ENCODE measurements around the gene DDRGK1.
"Not testable (repeated sequence)": the region's sequence is repeated elsewhere in the genome, so short reads cannot be mapped to it uniquely, and the experiment has no call there.

The DDRGK1 gene

DNA sequence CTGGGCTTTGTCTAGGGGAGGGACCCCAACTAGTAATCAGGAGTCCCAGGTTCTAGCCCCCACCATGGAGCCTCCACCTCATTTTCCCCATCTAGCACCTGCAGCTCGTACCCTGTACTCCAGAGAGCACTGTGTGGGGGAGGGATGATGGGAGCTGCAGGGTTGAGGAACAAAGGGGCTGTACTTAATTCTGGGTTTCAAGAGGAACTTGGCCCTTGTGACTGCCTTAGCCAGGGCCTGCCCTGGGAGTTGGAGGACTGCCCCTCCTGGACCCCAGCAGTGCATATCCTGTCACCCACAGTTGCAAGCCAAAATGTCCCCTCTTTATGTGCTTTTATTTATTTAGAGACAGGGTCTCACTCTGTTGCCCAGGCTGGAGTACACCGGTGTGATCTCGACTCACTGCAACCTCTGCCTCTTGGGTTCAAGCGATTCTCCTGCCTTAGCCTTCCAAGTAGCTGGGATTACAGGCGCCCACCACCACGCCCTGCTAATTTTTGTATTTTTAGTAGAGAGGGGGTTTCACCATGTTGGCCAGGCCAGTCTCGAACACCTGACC lies 11.0 kb upstream of the DDRGK1 start:
- peaks cover 17% of the 10 kb centered on the region for H3K4me1 Mint-ChIP-seq
- H3K36me3 Mint-ChIP-seq = peaks cover 17% of the 10 kb centered on the region
- not testable (repeated sequence) for DNase-seq, H3K4me3 Mint-ChIP-seq, H3K9me3 Mint-ChIP-seq, H3K27me3 Mint-ChIP-seq, H3K27ac Mint-ChIP-seq
- CTCF ChIA-PET = interaction anchor here (9.0 kb wide), 1 partner anchor 100 kb away, joined by 51 read pairs; no protein-coding TSS in a partner anchor

DNA sequence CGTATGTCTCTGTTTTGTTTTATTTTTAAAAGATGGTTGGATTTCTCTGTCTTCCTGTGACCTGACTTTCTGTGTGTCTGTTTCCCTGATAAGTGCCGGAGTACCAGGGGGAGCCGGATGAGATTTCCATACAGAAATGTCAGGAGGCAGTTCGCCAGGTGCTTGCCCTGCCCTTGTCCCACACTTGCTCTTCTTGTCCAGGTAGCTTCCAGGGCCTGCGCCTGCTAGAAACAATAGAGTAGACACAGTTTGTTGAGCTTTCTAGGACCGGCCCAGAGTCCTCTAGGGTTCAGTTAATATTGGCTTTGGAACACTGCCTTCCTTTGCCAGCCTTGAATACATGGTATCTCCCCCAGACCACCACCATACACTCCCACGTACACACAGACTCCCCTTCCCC lies 8.7 kb upstream of the DDRGK1 start:
- no peak overlapping the region for H3K27ac Mint-ChIP-seq

DNA sequence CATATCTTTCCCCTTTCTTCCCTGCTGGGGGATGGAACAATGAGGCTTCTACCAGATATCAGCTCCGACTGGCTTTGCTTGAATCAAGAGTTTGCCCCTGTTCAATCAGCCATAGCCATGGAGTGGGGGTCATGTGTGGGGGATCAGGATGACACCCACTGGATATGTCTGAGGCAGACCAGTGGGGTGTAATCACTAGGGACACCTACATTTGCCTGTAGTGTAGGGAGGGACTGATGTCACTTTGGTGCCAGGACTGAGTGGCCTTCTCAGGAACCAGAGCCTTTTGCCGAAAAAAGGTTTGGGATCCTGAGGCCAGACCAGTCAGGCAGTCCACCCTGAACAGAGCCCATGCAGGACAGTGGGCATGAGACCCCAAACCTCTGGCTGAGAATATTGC lies 5.9 kb upstream of the DDRGK1 start:
- CTCF ChIA-PET = interaction anchor here (1.8 kb wide), 1 partner anchor 9 kb away, joined by 11 read pairs; no protein-coding TSS in a partner anchor
- no peak for DNase-seq
- Mint-ChIP-seq H3K27me3 (no peaks in the 10 kb centered on the region), H3K4me3 (peak overlapping the region; percentile 100), H3K4me1 (peaks cover 33% of the 10 kb centered on the region), H3K36me3 (peaks cover 19% of the 10 kb centered on the region), H3K27ac (peak overlapping the region; percentile 78), H3K9me3 (no peaks in the 10 kb centered on the region)

More for the DNA sequence above, 8.7 kb upstream of the DDRGK1 start:
- peaks cover 32% of the 10 kb centered on the region for H3K4me1 Mint-ChIP-seq
- DNase-seq = no peak
- H3K27me3 Mint-ChIP-seq = no peaks in the 10 kb centered on the region
- H3K36me3 Mint-ChIP-seq = peaks cover 19% of the 10 kb centered on the region
- CTCF ChIA-PET = interaction anchor here (0.9 kb wide), 1 partner anchor 159 kb away, joined by 3 read pairs; no protein-coding TSS in a partner anchor
- no peaks in the 10 kb centered on the region for H3K9me3 Mint-ChIP-seq
- H3K4me3 Mint-ChIP-seq = no peak overlapping the region

DNA sequence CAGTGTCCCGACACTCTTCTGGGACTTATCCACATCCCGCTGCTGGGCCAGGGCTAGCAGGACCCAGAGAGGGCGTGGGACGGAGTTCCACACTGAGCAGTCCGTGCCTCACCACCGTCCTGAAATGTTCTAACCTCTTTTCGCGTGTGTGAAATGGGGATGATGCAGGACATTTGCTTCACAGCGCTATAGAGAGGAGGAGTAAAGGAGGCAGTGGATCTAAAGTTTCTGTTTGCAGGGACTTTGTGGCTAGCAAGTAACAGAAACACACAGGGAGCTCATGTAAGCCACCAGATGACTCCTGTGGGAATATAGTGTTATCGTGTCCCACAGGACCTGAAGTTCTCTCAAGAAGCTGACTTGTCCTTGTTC lies 5.5 kb upstream of the DDRGK1 start:
- CTCF ChIA-PET = interaction anchor here (1.8 kb wide), 1 partner anchor 9 kb away, joined by 11 read pairs; no protein-coding TSS in a partner anchor
- no peak for DNase-seq
- no peaks in the 10 kb centered on the region for H3K9me3 Mint-ChIP-seq
- peaks cover 18% of the 10 kb centered on the region for H3K36me3 Mint-ChIP-seq
- H3K4me3 Mint-ChIP-seq = peak overlapping the region; percentile 100
- H3K4me1 Mint-ChIP-seq = peaks cover 36% of the 10 kb centered on the region
- peak overlapping the region; percentile 90 for H3K27ac Mint-ChIP-seq
- H3K27me3 Mint-ChIP-seq = no peaks in the 10 kb centered on the region

DNA sequence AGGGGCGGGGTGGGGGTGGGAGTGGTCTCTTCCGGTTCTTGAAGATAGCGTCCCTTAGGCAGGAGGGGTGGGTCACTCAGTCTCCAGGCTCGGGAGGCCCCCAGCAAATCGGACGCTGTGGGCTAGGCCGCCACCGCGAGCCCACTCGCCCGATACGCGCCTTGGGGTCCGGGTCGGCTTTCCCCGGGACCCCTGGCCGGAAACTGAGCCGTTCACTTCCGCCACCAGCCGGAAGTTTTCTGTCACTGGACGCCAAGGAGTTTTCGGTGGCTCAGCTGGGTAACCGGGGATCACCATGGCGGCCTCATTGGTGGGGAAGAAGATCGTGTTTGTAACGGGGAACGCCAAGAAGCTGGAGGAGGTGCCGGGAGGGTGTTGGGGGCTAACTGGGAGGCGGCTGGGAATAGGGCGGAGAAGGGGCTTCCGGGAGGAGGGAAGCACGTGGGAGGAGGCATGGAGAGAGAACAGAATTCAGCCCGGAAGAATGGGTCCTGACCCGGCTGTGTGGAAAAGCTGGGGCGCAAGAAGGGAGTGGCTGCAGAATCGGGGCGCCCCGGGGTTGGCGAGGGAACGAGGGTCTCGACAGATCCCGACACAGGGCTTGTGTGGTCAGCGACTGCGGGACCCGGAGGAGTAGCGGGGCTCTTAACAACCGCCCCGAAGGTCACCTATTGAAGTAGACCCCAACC lies 4.9 kb upstream of the DDRGK1 start, which contains the start of gene ITPA:
ITPA (plus strand) TSS at position 242 of the 689 bp plus-strand sequence; CDS start at position 296, 54 bp downstream.
- CTCF ChIA-PET = interaction anchor here (1.7 to 2.0 kb wide), 3 partner anchors 9 to 156 kb away, joined by 3 to 11 read pairs (median 10); no protein-coding TSS in a partner anchor
- H3K36me3 Mint-ChIP-seq = peaks cover 16% of the 10 kb centered on the region
- peak within 1 kb of the TSS; percentile 90 for H3K27ac Mint-ChIP-seq
- no peaks in the 10 kb centered on the region for H3K27me3 Mint-ChIP-seq
- H3K9me3 Mint-ChIP-seq = no peaks in the 10 kb centered on the region
- DNase-seq = peak; percentile 80
- H3K4me1 Mint-ChIP-seq = peaks cover 39% of the 10 kb centered on the region
- H3K4me3 Mint-ChIP-seq = peak within 1 kb of the TSS; percentile 100

DNA sequence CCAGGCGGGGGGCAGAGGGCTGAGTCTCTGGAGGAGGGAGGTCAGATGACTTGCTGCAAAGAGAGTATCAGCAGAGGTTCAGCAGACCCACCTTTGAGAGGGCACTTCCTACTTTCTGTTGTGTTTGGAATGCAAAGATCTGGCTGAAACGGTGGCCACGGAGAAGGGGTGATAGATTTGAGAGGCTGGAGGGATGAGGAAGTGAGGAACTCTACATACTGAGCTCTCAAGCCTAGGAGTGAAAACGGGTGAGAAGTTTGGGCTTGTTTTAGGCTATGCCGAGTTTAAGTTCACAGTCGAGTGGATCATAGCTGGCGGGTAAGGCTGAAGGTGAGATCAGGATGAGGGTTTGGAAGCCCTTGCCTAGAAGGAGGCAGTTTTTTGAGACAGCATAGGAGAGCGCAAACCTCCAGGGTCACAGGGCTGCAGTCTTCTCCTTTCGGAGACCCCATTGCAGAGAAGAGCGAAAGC lies 4.3 kb upstream of the DDRGK1 start:
- H3K4me3 Mint-ChIP-seq = peak overlapping the region; percentile 100

DNA sequence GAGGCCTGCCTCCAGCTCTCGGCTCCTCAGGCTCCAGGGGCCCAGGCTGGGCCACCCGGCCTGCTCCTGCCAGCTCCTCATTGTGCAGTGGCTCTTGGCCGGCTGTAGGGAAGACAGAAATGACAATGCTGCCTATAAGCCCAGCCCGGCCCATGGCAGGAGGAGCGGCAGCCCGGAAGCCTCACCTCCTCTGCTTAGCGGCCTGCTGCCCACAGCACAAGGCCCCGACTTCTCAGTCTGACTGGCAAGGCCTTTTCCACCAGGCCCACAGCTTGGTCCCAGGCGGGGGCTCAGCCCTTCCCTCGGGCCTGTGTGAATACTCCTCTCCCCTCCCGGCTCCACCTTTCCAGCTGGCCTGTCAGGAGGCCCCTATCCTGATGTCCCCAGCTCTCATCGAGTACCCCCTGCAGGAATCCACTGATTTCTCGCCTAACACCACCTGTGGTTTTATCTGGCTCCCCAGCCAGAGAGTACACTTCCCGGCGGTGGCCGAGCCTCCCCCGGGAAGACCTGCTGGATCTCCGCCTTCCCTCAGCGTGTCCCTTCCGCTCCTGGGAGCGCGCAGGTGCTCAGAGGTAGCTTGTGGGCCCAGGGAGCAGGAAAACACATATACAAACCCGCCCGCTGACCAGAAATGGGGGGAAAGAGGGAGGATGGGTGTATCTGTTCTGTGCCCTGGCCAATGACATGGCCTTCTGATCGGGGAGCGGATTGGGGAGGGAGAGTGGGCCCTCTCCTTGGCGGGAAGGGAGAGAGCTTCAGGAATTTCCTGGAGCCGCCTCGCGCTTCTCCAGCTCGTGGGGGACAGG lies 963 bp downstream of the DDRGK1 start:
- H3K36me3 Mint-ChIP-seq = peaks cover 27% of the 10 kb centered on the region
- no peaks in the 10 kb centered on the region for H3K9me3 Mint-ChIP-seq
- CTCF ChIA-PET = interaction anchor here (0.9 to 1.7 kb wide), 3 partner anchors 46 to 151 kb away, joined by 3 to 5 read pairs (median 5); no protein-coding TSS in a partner anchor
- H3K27ac Mint-ChIP-seq = peak overlapping the region; percentile 97
- H3K4me1 Mint-ChIP-seq = peaks cover 33% of the 10 kb centered on the region
- DNase-seq = peak; percentile 52
- peak overlapping the region; percentile 97 for H3K4me3 Mint-ChIP-seq
- no peaks in the 10 kb centered on the region for H3K27me3 Mint-ChIP-seq

More for the DNA sequence above, 4.3 kb upstream of the DDRGK1 start:
- no peaks in the 10 kb centered on the region for H3K9me3 Mint-ChIP-seq
- peaks cover 16% of the 10 kb centered on the region for H3K36me3 Mint-ChIP-seq
- no peaks in the 10 kb centered on the region for H3K27me3 Mint-ChIP-seq
- CTCF ChIA-PET = interaction anchor here (1.7 to 2.0 kb wide), 2 partner anchors 9 to 155 kb away, joined by 3 to 10 read pairs; no protein-coding TSS in a partner anchor
- DNase-seq = peak; percentile 35
- H3K27ac Mint-ChIP-seq = peak overlapping the region; percentile 90
- peaks cover 43% of the 10 kb centered on the region for H3K4me1 Mint-ChIP-seq

DNA sequence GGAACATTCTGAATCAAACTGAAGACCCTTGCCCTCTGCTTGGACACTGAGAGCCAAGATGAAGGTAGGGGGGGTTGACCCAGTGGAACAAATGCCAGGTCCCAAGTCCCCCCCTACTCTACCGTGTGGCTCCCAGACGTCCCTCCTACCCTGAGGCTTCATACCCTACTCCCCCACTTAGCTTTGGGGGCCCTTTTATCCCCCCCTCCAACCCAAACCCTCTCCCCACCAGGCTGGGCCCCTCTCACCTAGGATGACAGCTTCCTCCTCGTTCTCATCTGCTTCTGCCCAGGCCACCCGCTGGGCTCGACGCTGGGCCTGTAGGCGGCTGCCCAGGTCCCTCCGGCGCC lies 1.5 kb downstream of the DDRGK1 start:
- CTCF ChIA-PET = interaction anchor here (0.6 to 1.7 kb wide), 4 partner anchors 10 to 150 kb away, joined by 3 to 5 read pairs (median 4); no protein-coding TSS in a partner anchor
- Mint-ChIP-seq H3K9me3 (no peaks in the 10 kb centered on the region), H3K27ac (peak overlapping the region; percentile 97), H3K36me3 (peaks cover 27% of the 10 kb centered on the region), H3K4me3 (peak overlapping the region; percentile 97), H3K27me3 (no peaks in the 10 kb centered on the region), H3K4me1 (peaks cover 29% of the 10 kb centered on the region)
- no peak for DNase-seq

DNA sequence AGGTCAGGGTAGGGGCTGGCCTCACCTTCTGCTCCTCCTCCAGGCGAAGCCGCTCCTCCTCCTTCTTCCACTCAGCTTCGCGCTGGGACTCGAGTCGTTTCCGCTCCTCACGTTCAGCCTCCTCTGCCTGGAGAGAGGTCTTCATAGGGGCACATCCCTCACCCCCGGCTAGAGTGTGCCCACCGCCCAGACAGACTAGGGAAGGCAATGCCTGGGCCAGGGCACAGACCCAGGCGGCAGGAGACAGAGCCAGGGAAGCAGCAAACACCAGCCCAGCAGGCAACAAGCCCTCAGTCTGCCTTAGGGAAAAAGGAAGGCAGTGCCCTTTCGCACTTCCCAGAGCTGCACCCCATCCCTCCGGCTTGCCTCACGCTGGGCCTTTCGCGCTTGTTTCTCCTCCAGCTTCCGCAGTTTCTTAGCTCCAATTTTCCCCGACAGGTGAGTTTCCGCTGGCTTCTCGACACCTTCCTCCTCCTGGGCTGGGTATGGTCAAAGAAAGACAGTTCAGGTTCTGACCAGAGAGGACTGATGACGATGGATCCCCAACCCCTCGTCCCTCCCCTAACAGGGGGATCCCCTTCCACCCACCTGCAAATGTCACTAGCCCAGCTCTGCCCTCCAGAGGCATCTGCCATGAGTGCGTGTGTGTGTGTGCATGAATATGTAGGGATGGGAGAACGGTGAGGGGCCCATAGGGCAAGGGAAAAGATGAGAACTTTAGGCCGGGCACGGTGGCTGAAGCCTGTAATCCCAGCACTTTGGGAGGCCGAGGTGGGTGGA lies 4.3 kb downstream of the DDRGK1 start:
- Mint-ChIP-seq H3K4me3 (no peak overlapping the region), H3K4me1 (peaks cover 37% of the 10 kb centered on the region), H3K27ac (peak overlapping the region; percentile 58), H3K36me3 (peaks cover 44% of the 10 kb centered on the region), H3K27me3 (no peaks in the 10 kb centered on the region), H3K9me3 (no peaks in the 10 kb centered on the region)
- DNase-seq = no peak
- CTCF ChIA-PET = interaction anchor here (0.6 to 0.9 kb wide), 2 partner anchors 30 to 148 kb away, joined by 3 to 5 read pairs; no protein-coding TSS in a partner anchor

DNA sequence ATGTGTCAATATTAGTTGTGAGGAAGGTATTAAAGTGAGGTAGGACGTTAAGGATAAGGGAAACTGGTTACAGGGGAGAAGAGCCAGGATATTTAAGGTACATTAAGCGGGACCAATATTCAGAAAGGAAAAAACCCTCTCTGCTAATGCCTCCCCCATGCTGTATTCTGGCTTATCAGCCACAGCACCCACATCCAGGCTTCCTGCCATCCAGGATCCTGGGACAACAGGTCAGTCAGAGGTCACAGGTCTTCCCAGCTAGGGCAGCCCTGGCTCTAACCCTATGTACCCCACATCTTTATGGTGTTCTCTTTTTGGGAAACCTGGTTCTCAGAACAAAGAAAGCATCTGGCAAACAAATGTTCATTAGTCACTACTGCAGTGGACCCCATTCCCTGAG lies 5.3 kb downstream of the DDRGK1 start:
- Mint-ChIP-seq H3K27ac (no peak overlapping the region), H3K9me3 (no peaks in the 10 kb centered on the region)

DNA sequence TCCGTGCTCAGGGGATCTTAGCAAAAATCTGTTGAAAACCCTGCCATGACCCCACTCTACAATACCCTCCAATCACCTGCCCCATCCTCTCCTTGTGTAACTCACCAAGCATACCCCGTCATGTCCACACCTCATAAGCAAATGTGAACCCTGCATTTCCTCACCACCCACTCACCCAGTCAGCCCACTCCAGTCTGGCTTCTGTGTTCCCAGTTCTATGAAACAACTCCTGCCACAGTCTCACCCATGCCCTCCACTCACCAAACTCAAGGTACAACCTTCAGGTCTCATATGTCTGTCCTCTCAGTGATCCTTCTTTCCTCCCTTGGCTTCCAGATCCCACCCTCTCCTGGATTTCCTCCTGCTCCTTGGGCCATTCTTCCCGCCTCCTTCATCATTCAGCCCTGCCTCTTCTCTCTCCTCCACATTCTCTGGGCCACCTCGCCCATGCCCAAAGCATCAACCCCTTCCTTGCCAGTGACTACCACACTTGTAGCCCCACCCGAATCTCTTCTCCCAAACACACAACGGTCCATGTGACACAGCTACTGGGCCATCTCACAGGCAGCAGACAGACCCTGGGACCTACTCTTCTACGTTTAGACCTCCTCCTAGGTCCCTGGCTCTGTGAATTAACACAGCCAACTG lies 8.8 kb downstream of the DDRGK1 start:
- H3K36me3 Mint-ChIP-seq = peaks cover 57% of the 10 kb centered on the region
- H3K27ac Mint-ChIP-seq = peak overlapping the region; percentile 64
- CTCF ChIA-PET = no interaction called here
- H3K4me1 Mint-ChIP-seq = peaks cover 10% of the 10 kb centered on the region
- no peaks in the 10 kb centered on the region for H3K9me3 Mint-ChIP-seq
- DNase-seq = no peak
- H3K4me3 Mint-ChIP-seq = no peak overlapping the region
- no peaks in the 10 kb centered on the region for H3K27me3 Mint-ChIP-seq

More for the DNA sequence above, 5.3 kb downstream of the DDRGK1 start:
- peaks cover 31% of the 10 kb centered on the region for H3K4me1 Mint-ChIP-seq
- CTCF ChIA-PET = interaction anchor here (0.7 kb wide), 1 partner anchor 946 kb away, joined by 4 read pairs; no protein-coding TSS in a partner anchor
- no peaks in the 10 kb centered on the region for H3K27me3 Mint-ChIP-seq
- no peak for DNase-seq
- peaks cover 45% of the 10 kb centered on the region for H3K36me3 Mint-ChIP-seq
- no peak overlapping the region for H3K4me3 Mint-ChIP-seq

DNA sequence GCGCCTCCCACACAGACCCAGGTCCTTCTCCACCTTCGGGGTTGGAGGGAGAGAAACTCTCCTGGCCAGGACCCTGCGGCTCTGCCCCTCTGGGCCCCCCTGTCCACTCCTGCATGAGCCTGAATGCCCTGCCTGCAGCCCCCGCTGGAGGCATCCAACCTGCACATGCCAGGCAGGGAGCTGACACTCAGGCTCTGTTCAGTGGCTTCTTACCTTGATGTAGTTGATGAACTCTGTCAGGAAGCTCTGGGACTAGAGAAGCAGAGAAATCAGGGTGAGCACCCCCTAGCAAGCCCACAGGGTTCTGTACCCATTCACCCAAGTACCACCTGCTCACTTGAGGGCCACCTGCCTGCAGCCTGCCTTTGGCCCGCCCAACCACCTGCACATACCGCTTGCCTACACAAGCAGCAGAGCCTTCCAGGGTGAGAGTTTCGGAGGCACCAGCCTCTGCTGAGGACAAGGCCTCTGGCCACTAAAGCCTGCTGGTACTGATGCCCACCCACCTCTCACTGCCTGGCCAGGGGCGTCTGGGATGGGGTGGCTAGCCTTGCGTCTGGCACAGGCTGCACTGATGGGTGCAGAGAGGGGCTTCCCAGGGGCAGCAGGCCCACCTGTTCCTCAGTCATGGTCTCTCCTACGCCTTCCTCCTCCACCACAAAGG lies 9.7 kb downstream of the DDRGK1 start:
- no peaks in the 10 kb centered on the region for H3K9me3 Mint-ChIP-seq
- no peaks in the 10 kb centered on the region for H3K27me3 Mint-ChIP-seq
- CTCF ChIA-PET = no interaction called here
- H3K36me3 Mint-ChIP-seq = peaks cover 54% of the 10 kb centered on the region
- peaks cover 10% of the 10 kb centered on the region for H3K4me1 Mint-ChIP-seq
- DNase-seq = no peak
- H3K27ac Mint-ChIP-seq = no peak overlapping the region
- no peak overlapping the region for H3K4me3 Mint-ChIP-seq

Data from activated naive CD4-positive, alpha-beta T cell treated with anti-CD3 and anti-CD28 coated beads, Interleukin-2, amount 10 ng/mL, durations not matched to agents 7 days and 5 days (primary cell).